ENCODE data around the gene ZFP64. TPM values are rescaled to one million over a fixed set of nuclear protein-coding genes. Genes with fewer than 3 reads are reported as not detected.

Gene ZFP64
- total RNA-seq, 1 experiment from 2014 or later = 16.0 TPM

- CTCF ChIA-PET = no interaction called here
- POLR2A ChIA-PET = no interaction called here
- no peaks in the 10 kb centered on the region for H3K79me2 ChIP-seq (ENCODE audit: insufficient read depth, low read length)
- no peak overlapping the region for H3K27ac ChIP-seq (ENCODE audit: low read depth, low read length)
- no peaks in the 10 kb centered on the region for H3K36me3 ChIP-seq (ENCODE audit: control insufficient read depth in 1 of 2, insufficient read depth in 2 of 2, low read length in 2 of 2)
- intact Hi-C loops (cut with micrococcal nuclease) = no loop called here
- no peak for TF ChIP-seq JUND (IDR thresholded peaks at IDR 0.05)
- no peak for TF ChIP-seq MAX (IDR thresholded peaks at IDR 0.05)
- TF ChIP-seq, protein P1, sequence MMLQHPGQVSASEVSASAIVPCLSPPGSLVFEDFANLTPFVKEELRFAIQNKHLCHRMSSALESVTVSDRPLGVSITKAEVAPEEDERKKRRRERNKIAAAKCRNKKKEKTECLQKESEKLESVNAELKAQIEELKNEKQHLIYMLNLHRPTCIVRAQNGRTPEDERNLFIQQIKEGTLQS (IDR thresholded peaks at IDR 0.05) = no peak
- no peak for TF ChIP-seq EGR1 (IDR thresholded peaks at IDR 0.05; ENCODE audit: low read depth)
- TF ChIP-seq CEBPB (IDR thresholded peaks at IDR 0.05; ENCODE audit: low read depth) = no peak
- TF ChIP-seq SP1 (IDR thresholded peaks at IDR 0.05; ENCODE audit: low read depth) = no peak
- no peak for TF ChIP-seq SIN3A (IDR thresholded peaks at IDR 0.05; ENCODE audit: low read depth)
- no peak for TF ChIP-seq YY1 (IDR thresholded peaks at IDR 0.05; ENCODE audit: extremely low read depth, insufficient replicate concordance, low read depth, low read length)
- TF ChIP-seq ELF1 (IDR thresholded peaks at IDR 0.05; ENCODE audit: borderline replicate concordance, low read depth) = no peak
- no peak for TF ChIP-seq RAD21 (IDR thresholded peaks at IDR 0.05; ENCODE audit: low read depth)
- TF ChIP-seq EZH2 (IDR thresholded peaks at IDR 0.05) = no peak
- no peak for TF ChIP-seq ZFX (IDR thresholded peaks at IDR 0.05)
- TF ChIP-seq EZH2phosphoT487 (IDR thresholded peaks at IDR 0.05; ENCODE audit: borderline replicate concordance) = no peak
- TF ChIP-seq POLR2AphosphoS5 (IDR thresholded peaks at IDR 0.05; ENCODE audit: low read depth, low read length) = no peak
- TF ChIP-seq CBX3 (IDR thresholded peaks at IDR 0.05; ENCODE audit: low read depth) = no peak
- TF ChIP-seq, protein P2, sequence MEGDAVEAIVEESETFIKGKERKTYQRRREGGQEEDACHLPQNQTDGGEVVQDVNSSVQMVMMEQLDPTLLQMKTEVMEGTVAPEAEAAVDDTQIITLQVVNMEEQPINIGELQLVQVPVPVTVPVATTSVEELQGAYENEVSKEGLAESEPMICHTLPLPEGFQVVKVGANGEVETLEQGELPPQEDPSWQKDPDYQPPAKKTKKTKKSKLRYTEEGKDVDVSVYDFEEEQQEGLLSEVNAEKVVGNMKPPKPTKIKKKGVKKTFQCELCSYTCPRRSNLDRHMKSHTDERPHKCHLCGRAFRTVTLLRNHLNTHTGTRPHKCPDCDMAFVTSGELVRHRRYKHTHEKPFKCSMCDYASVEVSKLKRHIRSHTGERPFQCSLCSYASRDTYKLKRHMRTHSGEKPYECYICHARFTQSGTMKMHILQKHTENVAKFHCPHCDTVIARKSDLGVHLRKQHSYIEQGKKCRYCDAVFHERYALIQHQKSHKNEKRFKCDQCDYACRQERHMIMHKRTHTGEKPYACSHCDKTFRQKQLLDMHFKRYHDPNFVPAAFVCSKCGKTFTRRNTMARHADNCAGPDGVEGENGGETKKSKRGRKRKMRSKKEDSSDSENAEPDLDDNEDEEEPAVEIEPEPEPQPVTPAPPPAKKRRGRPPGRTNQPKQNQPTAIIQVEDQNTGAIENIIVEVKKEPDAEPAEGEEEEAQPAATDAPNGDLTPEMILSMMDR (IDR thresholded peaks at IDR 0.05 in 2 of 3, conservative IDR thresholded peaks at IDR 0.05 in 1 of 3; ENCODE audit: borderline replicate concordance in 1 of 3, insufficient read depth in 1 of 3, low read depth in 2 of 3, low read length in 2 of 3) = no peak
- no peak for TF ChIP-seq ZNF274 (IDR thresholded peaks at IDR 0.05; ENCODE audit: low read depth, low read length)
- RAD21 ChIA-PET (ENCODE audit: low non-redundant PET in 1 of 2, low total read pairs in 2 of 2, uncharacterized antibody in 2 of 2, unreplicated experiment in 2 of 2) = no interaction called here
- H3K4me3 ChIP-seq (replicated peaks in 1 of 2; ENCODE audit: low read depth in 1 of 2, low read length in 2 of 2) = no peak overlapping the region
- no peak overlapping the region for H2AFZ ChIP-seq (ENCODE audit: low read depth, low read length, poor library complexity, severe bottlenecking)
- no peak overlapping the region for H3K4me2 ChIP-seq (ENCODE audit: low read length)
- no peaks in the 10 kb centered on the region for H3K4me1 ChIP-seq (ENCODE audit: control insufficient read depth in 1 of 2, insufficient read depth in 2 of 2, low read length in 2 of 2)
- no peaks in the 10 kb centered on the region for H4K20me1 ChIP-seq (ENCODE audit: insufficient read depth)
- no peaks in the 10 kb centered on the region for H3K9me3 ChIP-seq (ENCODE audit: control insufficient read depth in 1 of 2, insufficient read depth in 1 of 2, low read depth in 1 of 2, low read length in 2 of 2)
- BruUV-seq (replicated peaks) = no TSS peak
- DNase-seq (ENCODE audit: low read depth, low spot score) (no peak), ATAC-seq (no peak)
- H3K9me2 ChIP-seq (ENCODE audit: insufficient read depth) = no peaks in the 10 kb centered on the region
- H3K9ac ChIP-seq (ENCODE audit: low read length) = no peak overlapping the region
- H3K27me3 ChIP-seq (ENCODE audit: insufficient read depth, low read length) = no peaks in the 10 kb centered on the region
Measured at GRCh38 chr20:52142757-52143156, 48.8 kb downstream of the ZFP64 start.

Measured in HCT116 (cell line).